Measurements from ENCODE around the gene CCNB1IP1. TPM values are rescaled to one million over a fixed set of nuclear protein-coding genes. Genes with fewer than 3 reads are reported as not detected.

The CCNB1IP1 gene
- total and polyA plus RNA-seq, 2 of the 8 experiments (the other 6 are each of a cell fraction or from before 2014, with no cell fraction given): 173 to 277 TPM

DNA sequence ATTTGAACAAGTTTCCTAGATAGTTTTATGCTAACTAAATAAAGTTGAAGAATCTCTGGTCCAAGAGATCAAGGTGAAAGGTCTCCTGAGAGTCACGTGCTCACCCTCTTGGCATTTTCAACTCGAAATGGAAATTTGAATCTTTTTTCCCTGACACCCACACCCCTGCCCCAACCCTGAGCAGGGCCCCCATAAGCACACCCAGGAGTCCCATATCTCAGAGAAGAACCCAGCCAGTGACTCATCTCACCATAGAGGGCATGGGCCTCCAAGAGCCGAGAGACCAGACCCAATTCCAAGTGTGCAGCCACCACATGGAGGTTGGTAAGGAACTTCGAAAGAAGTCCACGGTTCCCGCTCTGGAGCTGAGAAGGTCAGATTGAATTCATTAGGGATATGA is 47.6 kb upstream of the CCNB1IP1 start (continued):
- TF ChIP-seq BCL11A (IDR thresholded peaks at IDR 0.05; ENCODE audit: low read depth in 2 of 2, low read length in 2 of 2) (no peak), HDAC2 (IDR thresholded peaks at IDR 0.05; ENCODE audit: borderline replicate concordance in 1 of 2, low read depth in 2 of 2, low read length in 2 of 2) (no peak), NRF1 (IDR thresholded peaks at IDR 0.05; ENCODE audit: low read depth, low read length) (no peak), KDM4A (IDR thresholded peaks at IDR 0.05; ENCODE audit: low read depth, low read length, severe bottlenecking) (no peak), POU5F1 (IDR thresholded peaks at IDR 0.05; ENCODE audit: low read depth, low read length) (no peak), JUN (IDR thresholded peaks at IDR 0.05; ENCODE audit: low read depth, low read length) (no peak), MAFK (IDR thresholded peaks at IDR 0.05; ENCODE audit: low read depth, low read length) (no peak)
